AG04450 (cell line): ENCODE data around the gene ANXA7. TPM values are rescaled to one million over a fixed set of nuclear protein-coding genes. Genes with fewer than 3 reads are reported as not detected.

Source experiments
- CTCF ChIA-PET: fragments of 300-600, 350-600 bp; formaldehyde crosslinking; extraction: SDS; loops from one replicate; lab custom pipeline; 2022; ENCODE audit warnings: antibody characterized with exemption, inconsistent platforms; lab: Charles Lee
- POLR2A ChIA-PET: fragments of 350-600 bp; formaldehyde crosslinking; extraction: SDS; loops from one replicate; lab custom pipeline; 2021; ENCODE audit warnings: antibody characterized with exemption, inconsistent platforms; lab: Yijun Ruan, JAX
- DNase-seq: peaks from one replicate; pipeline ENCODE4 v3.0.0-alpha.2; 2011; ENCODE audit warnings: low read depth, low spot score
- H3K27ac ChIP-seq: one replicate; pipeline ENCODE4 v1.5.1; 2012; ENCODE audit warnings: low read depth, low read length, control low read depth
- H3K27me3 ChIP-seq: one replicate; pipeline ENCODE4 v1.6.0; 2012; ENCODE audit warnings: low read length; ENCODE audit not compliant: control insufficient read depth, insufficient read depth
- H3K4me3 ChIP-seq: 2 replicates; pipeline ENCODE4 v1.5.1; 2011; ENCODE audit warnings: mild to moderate bottlenecking, low read depth, low read length, control low read depth
- H3K9me3 ChIP-seq: 2 replicates; pipeline ENCODE4 v1.5.1; 2012; ENCODE audit warnings: low read length; ENCODE audit not compliant: control insufficient read depth, insufficient read depth
- polyA plus RNA-seq: library from polyadenylated mRNA; depleted of rRNA; stranded (reverse); fragments of >200 nt; gene quantifications from 2 replicates; pipeline ENCODE4 v1.2.3, GENCODE V29; 2011
- TF ChIP-seq, protein P1 (sequence below): IDR thresholded peaks from 2 replicates; pipeline ENCODE4 v1.5.1; 2011; ENCODE audit warnings: low read depth, low read length, control low read depth, inconsistent platforms

Gene ANXA7
- polyA plus RNA-seq, 1 experiment: 117 TPM

DNA sequence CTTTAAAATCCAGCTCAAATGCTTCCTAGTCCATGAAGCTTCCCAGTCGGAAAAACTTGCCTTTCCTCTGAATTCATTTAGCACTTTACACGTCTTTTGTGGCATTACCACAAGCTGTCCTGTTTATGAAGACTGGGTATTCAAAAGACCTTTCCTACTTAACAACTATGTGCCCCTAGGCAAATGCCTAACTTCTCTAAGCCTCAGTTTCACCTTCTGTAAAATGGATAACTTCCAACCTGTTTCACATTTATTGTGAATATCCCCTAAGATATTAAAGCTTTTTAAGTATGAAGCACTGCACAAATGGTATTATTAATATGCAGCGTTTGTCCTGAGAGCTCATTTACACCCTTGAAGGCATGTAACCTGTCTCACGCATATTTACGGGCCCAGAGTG, 56.0 kb downstream of the ANXA7 start:
- Histone ChIP-seq H3K9me3 (no peaks in the 10 kb centered on the region), H3K27me3 (peaks cover 11% of the 10 kb centered on the region), H3K27ac (no peak overlapping the region), H3K4me3 (peak overlapping the region; percentile 92)
- ChIA-PET POLR2A (no interaction called here), CTCF (no interaction called here)
- TF ChIP-seq, protein P1, sequence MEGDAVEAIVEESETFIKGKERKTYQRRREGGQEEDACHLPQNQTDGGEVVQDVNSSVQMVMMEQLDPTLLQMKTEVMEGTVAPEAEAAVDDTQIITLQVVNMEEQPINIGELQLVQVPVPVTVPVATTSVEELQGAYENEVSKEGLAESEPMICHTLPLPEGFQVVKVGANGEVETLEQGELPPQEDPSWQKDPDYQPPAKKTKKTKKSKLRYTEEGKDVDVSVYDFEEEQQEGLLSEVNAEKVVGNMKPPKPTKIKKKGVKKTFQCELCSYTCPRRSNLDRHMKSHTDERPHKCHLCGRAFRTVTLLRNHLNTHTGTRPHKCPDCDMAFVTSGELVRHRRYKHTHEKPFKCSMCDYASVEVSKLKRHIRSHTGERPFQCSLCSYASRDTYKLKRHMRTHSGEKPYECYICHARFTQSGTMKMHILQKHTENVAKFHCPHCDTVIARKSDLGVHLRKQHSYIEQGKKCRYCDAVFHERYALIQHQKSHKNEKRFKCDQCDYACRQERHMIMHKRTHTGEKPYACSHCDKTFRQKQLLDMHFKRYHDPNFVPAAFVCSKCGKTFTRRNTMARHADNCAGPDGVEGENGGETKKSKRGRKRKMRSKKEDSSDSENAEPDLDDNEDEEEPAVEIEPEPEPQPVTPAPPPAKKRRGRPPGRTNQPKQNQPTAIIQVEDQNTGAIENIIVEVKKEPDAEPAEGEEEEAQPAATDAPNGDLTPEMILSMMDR: no peak
- no peak for DNase-seq

DNA sequence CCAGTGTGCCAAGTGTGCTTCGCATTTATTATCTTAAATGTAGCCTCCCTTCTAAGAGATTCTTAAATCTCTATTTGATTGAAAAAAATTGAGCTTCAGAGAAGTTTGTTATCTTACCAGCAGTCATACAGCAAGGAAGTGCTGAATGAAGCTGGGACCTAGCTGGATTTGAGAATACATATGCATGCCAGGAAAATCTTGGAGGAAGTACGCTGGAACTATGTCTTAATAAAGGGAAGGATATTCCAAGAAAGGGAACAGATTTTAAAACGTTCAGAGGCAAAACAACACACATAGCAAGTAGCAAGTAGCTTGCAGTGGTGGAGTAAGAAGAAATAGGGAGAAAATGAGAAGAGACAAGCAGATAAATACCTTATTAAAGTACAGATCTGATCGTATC, 56.7 kb downstream of the ANXA7 start:
- ChIA-PET CTCF (interaction anchor here (1.0 kb wide), 1 partner anchor 93 kb away, joined by 4 read pairs; no protein-coding TSS in a partner anchor), POLR2A (no interaction called here)

DNA sequence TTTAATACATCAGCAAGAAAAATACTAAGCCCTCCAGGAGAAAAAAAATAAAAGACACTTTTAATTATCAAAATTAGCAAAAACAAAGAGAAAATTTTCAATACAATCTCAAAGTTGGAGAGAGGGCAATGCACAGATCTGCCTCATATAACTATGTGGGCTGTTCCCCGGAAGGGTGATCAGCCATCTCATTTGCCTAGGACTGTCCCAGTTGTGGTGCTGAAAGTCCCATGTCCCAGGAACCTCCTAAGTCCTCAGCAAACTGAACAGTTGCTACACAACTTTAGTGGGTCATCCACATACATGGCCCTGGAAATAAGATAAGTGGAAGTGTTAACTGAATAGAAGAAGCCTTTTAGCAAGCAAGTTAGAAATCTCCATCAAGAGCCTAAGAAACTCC, 69.6 kb downstream of the ANXA7 start:
- no peak overlapping the region for H3K27ac ChIP-seq
- POLR2A ChIA-PET: no interaction called here
- no peak overlapping the region for H3K4me3 ChIP-seq
- no peak for DNase-seq
- CTCF ChIA-PET: no interaction called here
- H3K9me3 ChIP-seq: peaks cover 10% of the 10 kb centered on the region; the same call in 1 of the 2 replicates
- TF ChIP-seq, protein P1: no peak
- H3K27me3 ChIP-seq: peaks cover 6% of the 10 kb centered on the region

More for the DNA sequence above, 56.7 kb downstream of the ANXA7 start:
- Histone ChIP-seq H3K4me3 (no peak overlapping the region), H3K27ac (no peak overlapping the region), H3K9me3 (no peaks in the 10 kb centered on the region), H3K27me3 (peaks cover 16% of the 10 kb centered on the region)
- no peak for DNase-seq
- TF ChIP-seq, protein P1: no peak

DNA sequence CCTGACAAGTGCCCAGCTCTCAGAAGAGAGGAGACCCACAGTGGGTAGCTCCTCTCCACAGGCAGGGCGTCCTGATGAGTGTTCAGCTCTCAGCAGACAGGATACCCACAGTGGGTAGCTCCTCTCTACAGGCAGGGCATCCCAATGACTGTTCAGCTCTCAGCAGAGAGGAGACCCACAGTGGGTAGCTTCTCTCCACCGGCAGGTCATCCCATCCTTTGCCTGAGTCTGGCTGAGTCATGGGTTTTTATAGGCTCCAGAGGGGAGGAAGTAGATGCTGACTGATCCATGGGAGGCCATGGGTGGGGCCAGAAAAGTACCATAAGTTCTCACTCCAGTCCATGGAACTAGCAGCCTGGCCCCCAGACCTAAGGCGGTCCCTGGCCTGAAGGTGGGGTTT, 73.7 kb downstream of the ANXA7 start:
- ChIA-PET POLR2A (interaction anchor here (0.5 kb wide), 1 partner anchor 25 kb away, joined by 3 read pairs; no protein-coding TSS in a partner anchor), CTCF (no interaction called here)
- H3K4me3 ChIP-seq: no peak overlapping the region
- H3K9me3 ChIP-seq: peaks cover 10% of the 10 kb centered on the region; the same call in 1 of the 2 replicates
- DNase-seq: no peak
- no peak overlapping the region for H3K27ac ChIP-seq
- TF ChIP-seq, protein P1: no peak
- H3K27me3 ChIP-seq: no peaks in the 10 kb centered on the region

DNA sequence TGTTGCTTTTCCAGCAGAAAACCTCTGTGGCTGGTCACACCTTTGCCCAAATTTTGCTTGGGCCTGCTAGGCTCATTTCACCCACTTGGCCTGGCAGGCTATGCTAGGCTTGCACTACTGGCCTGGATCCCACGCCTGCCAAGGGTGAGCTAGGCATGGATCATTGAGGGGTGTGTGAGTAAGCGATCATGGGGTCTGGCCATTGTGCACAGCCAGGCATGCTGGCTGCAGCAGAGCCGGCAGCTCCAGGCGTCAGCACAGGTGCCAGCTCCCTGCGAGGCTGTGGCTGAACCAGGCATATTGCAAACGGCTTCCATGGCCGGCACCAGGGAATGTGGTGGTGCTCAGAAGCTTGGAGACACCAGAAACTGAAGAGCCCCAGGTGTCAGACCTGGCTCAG, 74.4 kb downstream of the ANXA7 start:
- H3K27ac ChIP-seq: no peak overlapping the region
- ChIA-PET POLR2A (interaction anchor here (0.5 kb wide), 1 partner anchor 24 kb away, joined by 3 read pairs; no protein-coding TSS in a partner anchor), CTCF (no interaction called here)
- H3K9me3 ChIP-seq: peaks cover 10% of the 10 kb centered on the region; the same call in 1 of the 2 replicates
- no peaks in the 10 kb centered on the region for H3K27me3 ChIP-seq
- TF ChIP-seq, protein P1: no peak
- DNase-seq: no peak
- no peak overlapping the region for H3K4me3 ChIP-seq
